ENCODE measurements around the gene IQSEC1.

IQSEC1 gene

DNA sequence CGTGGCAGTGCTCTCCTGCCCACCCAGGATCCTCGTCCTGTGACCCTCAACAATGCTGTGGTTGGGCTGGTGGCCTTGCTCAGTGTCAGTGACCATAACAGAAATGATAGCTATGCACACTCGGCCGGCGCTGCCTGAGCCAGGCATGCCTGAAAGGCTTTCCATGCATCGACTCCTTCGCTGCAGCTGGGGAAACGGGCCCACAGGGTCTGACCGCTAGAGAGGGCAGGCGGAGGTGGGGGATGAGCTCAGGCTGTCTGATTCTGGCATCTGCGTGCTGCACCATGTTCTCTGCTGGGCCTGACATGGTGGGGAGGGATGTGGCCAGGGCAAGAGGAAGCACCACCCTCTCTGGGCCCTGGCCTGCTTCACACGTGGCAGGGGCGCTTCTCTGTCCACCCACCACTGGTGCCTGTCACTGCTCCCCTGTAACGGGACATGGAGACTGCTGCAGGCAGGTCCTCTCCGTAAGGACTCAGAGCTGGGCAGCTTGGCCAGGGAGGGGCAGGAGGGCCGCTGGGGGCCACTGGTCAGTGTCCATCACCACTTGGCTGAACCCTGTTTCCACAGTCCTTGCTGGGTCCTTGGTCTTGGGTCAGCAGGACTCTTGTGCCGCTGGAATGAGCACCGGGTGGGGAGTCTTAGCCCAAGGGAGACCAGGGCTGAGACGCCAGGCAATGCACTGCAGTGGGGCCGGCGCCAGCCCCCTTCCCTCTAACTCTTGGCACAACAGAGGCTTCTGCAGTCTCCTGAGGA lies 167.7 kb downstream of the IQSEC1 start:
- H3K27ac ChIP-seq (ENCODE audit: low read depth, low read length) = no peak overlapping the region
- H3K36me3 ChIP-seq (ENCODE audit: low read length) = no peaks in the 10 kb centered on the region
- no peak overlapping the region for H3K4me2 ChIP-seq (ENCODE audit: low read depth, low read length, poor library complexity, severe bottlenecking)
- no peaks in the 10 kb centered on the region for H3K9me3 ChIP-seq (ENCODE audit: insufficient read depth, low read length)
- H3K9ac ChIP-seq (ENCODE audit: low read length) = no peak overlapping the region
- no peaks in the 10 kb centered on the region for H3K9me2 ChIP-seq (replicated peaks; ENCODE audit: insufficient read depth, low read length)
- no peak for TF ChIP-seq EZH2phosphoT487 (conservative IDR thresholded peaks at IDR 0.05; ENCODE audit: low read length)
- TF ChIP-seq, protein P1, sequence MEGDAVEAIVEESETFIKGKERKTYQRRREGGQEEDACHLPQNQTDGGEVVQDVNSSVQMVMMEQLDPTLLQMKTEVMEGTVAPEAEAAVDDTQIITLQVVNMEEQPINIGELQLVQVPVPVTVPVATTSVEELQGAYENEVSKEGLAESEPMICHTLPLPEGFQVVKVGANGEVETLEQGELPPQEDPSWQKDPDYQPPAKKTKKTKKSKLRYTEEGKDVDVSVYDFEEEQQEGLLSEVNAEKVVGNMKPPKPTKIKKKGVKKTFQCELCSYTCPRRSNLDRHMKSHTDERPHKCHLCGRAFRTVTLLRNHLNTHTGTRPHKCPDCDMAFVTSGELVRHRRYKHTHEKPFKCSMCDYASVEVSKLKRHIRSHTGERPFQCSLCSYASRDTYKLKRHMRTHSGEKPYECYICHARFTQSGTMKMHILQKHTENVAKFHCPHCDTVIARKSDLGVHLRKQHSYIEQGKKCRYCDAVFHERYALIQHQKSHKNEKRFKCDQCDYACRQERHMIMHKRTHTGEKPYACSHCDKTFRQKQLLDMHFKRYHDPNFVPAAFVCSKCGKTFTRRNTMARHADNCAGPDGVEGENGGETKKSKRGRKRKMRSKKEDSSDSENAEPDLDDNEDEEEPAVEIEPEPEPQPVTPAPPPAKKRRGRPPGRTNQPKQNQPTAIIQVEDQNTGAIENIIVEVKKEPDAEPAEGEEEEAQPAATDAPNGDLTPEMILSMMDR (IDR thresholded peaks at IDR 0.05; ENCODE audit: insufficient read depth, low read length, poor library complexity, severe bottlenecking) = no peak
- H2AFZ ChIP-seq (ENCODE audit: low read depth, low read length, severe bottlenecking) = no peak overlapping the region
- no peak overlapping the region for H3K4me3 ChIP-seq (ENCODE audit: insufficient read depth, low read length, poor library complexity, severe bottlenecking)
- no peaks in the 10 kb centered on the region for H3F3A ChIP-seq (ENCODE audit: insufficient read depth)
- no peaks in the 10 kb centered on the region for H4K20me1 ChIP-seq (ENCODE audit: low read depth, low read length)
- no peaks in the 10 kb centered on the region for H3K79me2 ChIP-seq (ENCODE audit: insufficient read depth, low read length)
- no peaks in the 10 kb centered on the region for H3K27me3 ChIP-seq (ENCODE audit: low read length)

DNA sequence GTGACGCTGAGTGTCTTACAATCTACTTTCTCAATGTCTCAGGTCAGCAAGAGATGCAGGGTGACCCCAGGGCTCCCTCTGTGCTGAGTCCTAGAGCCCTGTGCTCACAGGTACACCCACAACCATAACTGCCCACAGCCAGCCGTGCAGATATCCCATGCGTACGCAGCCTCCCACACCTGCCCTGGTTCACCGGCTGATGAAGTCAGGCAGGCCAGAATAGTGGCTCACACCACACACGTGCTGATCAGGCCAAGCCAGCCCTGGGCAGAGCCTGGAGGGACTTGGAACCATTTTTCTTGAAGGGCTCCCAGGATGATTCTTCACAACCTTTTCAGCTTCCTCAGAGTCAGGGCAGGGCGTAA lies 168.3 kb downstream of the IQSEC1 start:
- Histone ChIP-seq H3K27me3 (ENCODE audit: low read length) (no peaks in the 10 kb centered on the region), H3K27ac (ENCODE audit: low read depth, low read length) (no peak overlapping the region)
- no peak for TF ChIP-seq EZH2phosphoT487 (conservative IDR thresholded peaks at IDR 0.05; ENCODE audit: low read length)
- TF ChIP-seq, protein P1 (IDR thresholded peaks at IDR 0.05; ENCODE audit: insufficient read depth, low read length, poor library complexity, severe bottlenecking) = no peak

DNA sequence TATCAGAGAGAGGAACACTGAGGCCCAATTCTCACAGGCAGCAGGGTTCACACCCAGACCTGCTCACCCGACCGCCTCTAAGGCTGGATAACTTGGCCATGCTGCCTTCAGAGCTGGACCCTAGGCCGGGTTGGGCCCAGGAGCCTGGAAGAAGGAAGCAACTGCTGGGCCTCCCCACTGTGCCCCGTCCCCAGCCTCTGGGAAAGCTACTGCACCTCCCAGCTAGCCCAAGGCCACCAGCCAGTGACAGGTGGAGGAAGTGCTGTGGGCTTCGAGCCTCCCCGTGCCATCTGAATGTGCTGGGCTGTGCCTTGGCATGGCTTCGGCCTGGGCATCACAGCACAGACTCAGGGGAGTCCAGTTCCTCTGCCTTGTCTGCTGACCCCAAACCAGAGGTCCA lies 169.3 kb downstream of the IQSEC1 start:
- H3K9ac ChIP-seq (ENCODE audit: low read length) = no peak overlapping the region
- no peak overlapping the region for H2AFZ ChIP-seq (ENCODE audit: low read depth, low read length, severe bottlenecking)
- TF ChIP-seq, protein P1 (IDR thresholded peaks at IDR 0.05; ENCODE audit: insufficient read depth, low read length, poor library complexity, severe bottlenecking) = no peak
- TF ChIP-seq EZH2phosphoT487 (conservative IDR thresholded peaks at IDR 0.05; ENCODE audit: low read length) = no peak

More for the DNA sequence above, 168.3 kb downstream of the IQSEC1 start:
- H2AFZ ChIP-seq (ENCODE audit: low read depth, low read length, severe bottlenecking) = no peak overlapping the region
- no peaks in the 10 kb centered on the region for H3K9me3 ChIP-seq (ENCODE audit: insufficient read depth, low read length)
- no peak overlapping the region for H3K4me2 ChIP-seq (ENCODE audit: low read depth, low read length, poor library complexity, severe bottlenecking)
- H3K9ac ChIP-seq (ENCODE audit: low read length) = no peak overlapping the region
- no peak overlapping the region for H3K4me3 ChIP-seq (ENCODE audit: insufficient read depth, low read length, poor library complexity, severe bottlenecking)
- H3F3A ChIP-seq (ENCODE audit: insufficient read depth) = no peaks in the 10 kb centered on the region
- no peaks in the 10 kb centered on the region for H3K36me3 ChIP-seq (ENCODE audit: low read length)
- no peaks in the 10 kb centered on the region for H4K20me1 ChIP-seq (ENCODE audit: low read depth, low read length)
- no peaks in the 10 kb centered on the region for H3K79me2 ChIP-seq (ENCODE audit: insufficient read depth, low read length)
- no peaks in the 10 kb centered on the region for H3K9me2 ChIP-seq (replicated peaks; ENCODE audit: insufficient read depth, low read length)

More for the DNA sequence above, 169.3 kb downstream of the IQSEC1 start:
- Histone ChIP-seq H3K36me3 (ENCODE audit: low read length) (no peaks in the 10 kb centered on the region), H3K27ac (ENCODE audit: low read depth, low read length) (no peak overlapping the region), H3K9me2 (replicated peaks; ENCODE audit: insufficient read depth, low read length) (no peaks in the 10 kb centered on the region), H3F3A (ENCODE audit: insufficient read depth) (no peaks in the 10 kb centered on the region), H3K27me3 (ENCODE audit: low read length) (no peaks in the 10 kb centered on the region), H3K4me2 (ENCODE audit: low read depth, low read length, poor library complexity, severe bottlenecking) (no peak overlapping the region), H4K20me1 (ENCODE audit: low read depth, low read length) (no peaks in the 10 kb centered on the region), H3K79me2 (ENCODE audit: insufficient read depth, low read length) (no peaks in the 10 kb centered on the region), H3K9me3 (ENCODE audit: insufficient read depth, low read length) (no peaks in the 10 kb centered on the region), H3K4me3 (ENCODE audit: insufficient read depth, low read length, poor library complexity, severe bottlenecking) (no peak overlapping the region)
